Endothelial cell of umbilical vein (primary cell): Measurements from ENCODE around the gene PLEKHG4B.

Source experiments
- CTCF ChIP-seq, 2 donors: IDR thresholded peaks; 1 replicate in 1 of 2; 2 replicates in 1 of 2; pipeline ENCODE4 v1.5.1; 2011; ENCODE audit warnings: low read length in 2 of 2, mild to moderate bottlenecking in 2 of 2, moderate library complexity in 2 of 2, control low read depth in 1 of 2, inconsistent platforms in 1 of 2, low read depth in 1 of 2; ENCODE audit not compliant: insufficient read depth in 1 of 2; ENCODE audit errors: extremely low read depth in 1 of 2
- EZH2 ChIP-seq: IDR thresholded peaks from 2 replicates; pipeline ENCODE4 v1.6.1; 2012; ENCODE audit warnings: borderline replicate concordance, low read depth, mild to moderate bottlenecking, moderate library complexity, low read length, inconsistent platforms; ENCODE audit not compliant: severe bottlenecking
- MAX ChIP-seq: IDR thresholded peaks from 2 replicates; pipeline ENCODE4 v1.6.1; 2011; ENCODE audit not compliant: insufficient read depth, insufficient read length
- MYC ChIP-seq: IDR thresholded peaks from one replicate; pipeline ENCODE4 v1.6.1; 2011; ENCODE audit warnings: mild to moderate bottlenecking, low read depth, low read length
- POLR2AphosphoS5 ChIP-seq: IDR thresholded peaks from 2 replicates; pipeline ENCODE4 v1.6.1; 2012; ENCODE audit warnings: low read depth, mild to moderate bottlenecking, control low read depth, low read length, moderate library complexity; ENCODE audit not compliant: insufficient read depth

GRCh38 chr5:130601-131131 is 38.7 kb downstream of the PLEKHG4B start:
- TF ChIP-seq CTCF (IDR thresholded peaks at IDR 0.05; ENCODE audit: extremely low read depth in 1 of 2, insufficient read depth in 1 of 2, low read depth in 1 of 2, low read length in 2 of 2) (no peak), POLR2AphosphoS5 (no peak), EZH2 (no peak), MAX (no peak), MYC (no peak)
